HG03354 (cell line): ENCODE measurements around the gene TSR2.

Experiments
- ATAC-seq: cut with Tn5 transposase; IDR thresholded peaks from one replicate; pipeline ENCODE4 v1.9.1; 2021; ENCODE audit warnings: mild to moderate bottlenecking; ENCODE audit not compliant: unreplicated experiment, poor library complexity, severe bottlenecking

TSR2 gene

GRCh38 chrX:54439960-54440871, at the start of gene TSR2:
Gene TSR2 (plus strand): TSS chrX:54440404. CDS start chrX:54440422, 18 bp downstream.
- ATAC-seq: peak; percentile 98

- no peak for ATAC-seq
Observed at GRCh38 chrX:54397113-54397512, 43.1 kb upstream of the TSR2 start.

GRCh38 chrX:54407266-54407665, 32.9 kb upstream of the TSR2 start:
- no peak for ATAC-seq

GRCh38 chrX:54411732-54412131, 28.5 kb upstream of the TSR2 start:
- no peak for ATAC-seq

- ATAC-seq: no peak
Observed at GRCh38 chrX:54413753-54414152, 26.5 kb upstream of the TSR2 start.

- ATAC-seq: no peak
Observed at GRCh38 chrX:54415534-54416350, 24.5 kb upstream of the TSR2 start.

- no peak for ATAC-seq
Observed at GRCh38 chrX:54416965-54417364, 23.2 kb upstream of the TSR2 start.

- no peak for ATAC-seq
Observed at GRCh38 chrX:54419559-54420302, 20.5 kb upstream of the TSR2 start.

- ATAC-seq: no peak
Observed at GRCh38 chrX:54422168-54422567, 18.0 kb upstream of the TSR2 start.

- no peak for ATAC-seq
Observed at GRCh38 chrX:54423161-54423888, 16.9 kb upstream of the TSR2 start.

- no peak for ATAC-seq
Observed at GRCh38 chrX:54427837-54428424, 12.3 kb upstream of the TSR2 start.

GRCh38 chrX:54430519-54430918, 9.7 kb upstream of the TSR2 start:
- no peak for ATAC-seq

- no peak for ATAC-seq
Observed at GRCh38 chrX:54435121-54435520, 5.1 kb upstream of the TSR2 start.

- no peak for ATAC-seq
Observed at GRCh38 chrX:54442790-54443189, 2.6 kb downstream of the TSR2 start.

GRCh38 chrX:54444752-54445151, 4.5 kb downstream of the TSR2 start:
- no peak for ATAC-seq

GRCh38 chrX:54446084-54446483, 5.9 kb downstream of the TSR2 start:
- ATAC-seq: no peak

GRCh38 chrX:54447461-54447860, 7.3 kb downstream of the TSR2 start:
- ATAC-seq: no peak

- no peak for ATAC-seq
Observed at GRCh38 chrX:54449929-54450328, 9.7 kb downstream of the TSR2 start.

GRCh38 chrX:54452920-54453319, 12.7 kb downstream of the TSR2 start:
- ATAC-seq: no peak
